Dedifferentiated amniotic fluid mesenchymal stem cell (primary cell): ENCODE data around the gene PRKCE.
"Not testable (repeated sequence)": the region's sequence is repeated elsewhere in the genome, so short reads cannot be mapped to it uniquely, and the experiment has no call there.

Experiments
- DNase-seq: peaks from one replicate; pipeline ENCODE4 v3.0.0-alpha.2; 2016; ENCODE audit errors: extremely low spot score

PRKCE gene

DNA sequence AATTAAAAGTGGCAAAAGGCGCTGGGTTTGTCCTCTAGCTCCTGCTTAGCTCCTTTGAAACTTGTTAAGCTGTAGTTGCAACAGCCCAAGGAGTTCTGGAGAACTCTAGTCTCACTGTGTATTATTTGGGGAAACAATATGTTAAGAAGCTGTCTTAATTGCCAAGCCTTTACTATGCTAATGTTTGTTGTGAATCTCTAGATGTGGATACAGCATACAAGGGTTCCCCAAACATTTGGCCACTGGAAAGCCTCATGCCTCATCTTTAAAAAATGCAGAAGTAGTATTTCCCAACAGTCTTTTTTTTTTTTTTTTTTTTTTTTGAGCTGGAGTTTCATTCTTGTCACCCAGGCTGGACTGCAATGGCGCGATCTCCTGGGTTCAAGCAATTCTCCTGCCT is 236.7 kb downstream of the PRKCE start:
- DNase-seq: peak; percentile 36

GRCh38 chr2:45888641-45889040 is 237.2 kb downstream of the PRKCE start:
- no peak for DNase-seq

DNA sequence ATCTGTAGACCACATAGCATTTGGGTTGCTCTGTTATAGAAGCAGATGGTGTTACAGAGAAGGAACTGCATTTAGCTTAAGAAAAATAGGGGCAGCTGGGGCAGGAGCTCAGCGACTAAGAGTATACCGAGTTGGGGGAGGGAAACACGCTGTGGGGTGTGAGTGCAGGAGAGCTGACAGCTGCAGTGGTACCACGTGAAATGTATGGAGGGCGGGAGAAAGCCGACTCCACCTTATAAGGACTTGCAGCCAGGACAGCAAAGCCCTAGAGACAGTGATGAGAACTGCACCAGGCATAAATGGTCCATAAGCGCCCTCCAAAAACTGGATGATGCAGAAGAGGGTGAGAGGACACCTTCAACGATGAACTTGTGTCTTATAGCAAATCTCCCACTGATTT is 237.6 kb downstream of the PRKCE start:
- no peak for DNase-seq

- no peak for DNase-seq
Observed at GRCh38 chr2:45889620-45890370, 238.3 kb downstream of the PRKCE start.

DNA sequence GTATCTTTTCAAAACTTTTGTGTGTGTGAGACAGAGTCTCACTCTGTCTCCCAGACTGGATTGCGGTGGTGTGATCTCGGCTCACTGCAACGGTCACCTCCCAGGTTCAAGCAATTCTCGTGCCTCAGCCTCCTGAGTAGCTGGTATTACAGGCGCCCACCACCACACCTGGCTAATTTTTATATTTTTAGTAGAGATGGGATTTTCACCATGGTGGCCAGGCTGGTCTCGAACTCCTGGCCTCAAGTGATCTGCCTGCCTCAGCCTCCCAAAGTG is 238.8 kb downstream of the PRKCE start:
- not testable (repeated sequence) for DNase-seq

DNA sequence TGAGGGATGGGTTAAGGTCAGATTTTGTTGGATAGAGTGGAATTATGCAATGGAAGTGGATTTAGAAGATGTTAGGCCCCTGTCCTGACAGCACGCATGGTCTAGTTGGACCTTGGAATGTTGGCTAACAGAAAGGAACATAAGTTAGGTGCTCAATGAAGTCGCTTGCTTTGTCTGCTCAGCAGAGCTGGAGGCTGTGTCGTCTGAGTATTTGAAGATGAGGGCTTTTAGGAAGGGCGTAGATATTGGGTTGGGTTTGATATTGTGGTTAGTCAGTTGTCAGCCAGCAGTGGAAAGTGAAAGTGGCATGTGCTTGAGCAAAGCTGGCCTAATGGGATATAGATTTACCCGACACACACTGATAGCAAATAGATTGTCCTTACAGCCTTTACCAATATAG is 239.3 kb downstream of the PRKCE start:
- no peak for DNase-seq

- DNase-seq: no peak
Observed at GRCh38 chr2:45891719-45892424, 240.4 kb downstream of the PRKCE start.

DNA sequence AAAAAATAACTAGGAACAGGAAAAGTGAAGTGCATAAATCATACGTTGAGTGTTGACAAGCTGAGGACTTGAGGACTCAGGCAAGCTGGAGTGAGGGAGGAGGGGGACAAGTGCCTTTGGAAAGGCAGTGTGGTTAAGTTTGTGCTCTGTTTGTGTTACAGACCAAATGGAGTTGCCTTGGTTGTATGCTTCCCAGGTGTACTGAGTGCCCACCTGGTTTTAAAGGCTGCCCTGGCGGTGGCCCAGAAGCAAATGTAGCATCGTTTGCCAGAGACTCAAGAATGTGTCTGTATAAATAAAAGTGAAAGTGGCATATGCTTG is 240.9 kb downstream of the PRKCE start:
- DNase-seq: no peak

GRCh38 chr2:45892757-45893156 is 241.3 kb downstream of the PRKCE start:
- no peak for DNase-seq

DNA sequence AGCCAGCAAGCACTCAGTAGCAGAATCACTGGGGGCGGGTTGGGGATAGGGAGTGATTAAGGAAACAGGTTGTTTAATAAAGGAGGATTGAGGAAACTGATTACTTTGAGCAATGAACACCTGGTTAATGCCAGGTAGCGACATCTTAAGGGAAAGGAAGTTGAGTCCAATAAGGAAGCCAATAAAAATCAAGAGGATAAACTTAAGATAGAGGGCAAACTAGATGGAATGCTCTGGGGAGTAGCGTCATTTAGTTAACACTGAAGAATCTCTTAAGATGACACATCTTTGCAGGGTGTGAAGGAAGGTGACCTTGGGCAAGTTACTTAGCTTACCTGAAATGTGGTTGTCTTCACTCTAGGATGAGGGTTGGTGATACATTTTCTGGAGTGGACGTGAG is 242.7 kb downstream of the PRKCE start:
- DNase-seq: no peak

DNA sequence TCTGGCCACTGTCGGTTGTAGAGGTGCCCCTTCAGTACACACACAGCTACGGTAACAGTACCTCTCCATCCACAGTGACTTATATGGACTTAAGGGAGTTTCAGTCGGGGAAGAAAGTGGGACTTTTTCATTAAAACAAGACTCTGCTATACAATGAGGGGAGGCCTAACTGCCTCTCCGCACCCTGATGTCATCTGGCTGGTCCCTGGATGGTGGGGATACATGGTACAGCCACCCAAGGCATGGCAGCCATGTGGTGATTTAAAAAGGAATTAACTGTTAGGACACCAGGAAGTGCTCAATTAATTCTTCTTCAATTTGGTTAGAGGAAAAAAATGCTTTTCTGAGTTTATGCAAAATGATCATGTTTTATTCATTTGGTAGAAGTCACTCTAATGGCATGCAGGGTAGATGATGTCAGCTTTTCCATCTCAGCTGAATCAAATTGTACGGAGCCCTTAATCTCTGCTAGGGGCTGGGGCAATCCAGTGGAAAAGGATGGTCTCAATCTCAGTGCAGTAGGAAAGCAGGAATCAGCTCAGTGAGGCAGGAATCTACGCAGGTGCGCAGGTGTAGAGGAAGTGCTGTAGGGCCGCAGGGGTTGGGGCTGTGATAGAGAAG is 243.9 kb downstream of the PRKCE start:
- peak; percentile 52 for DNase-seq

DNA sequence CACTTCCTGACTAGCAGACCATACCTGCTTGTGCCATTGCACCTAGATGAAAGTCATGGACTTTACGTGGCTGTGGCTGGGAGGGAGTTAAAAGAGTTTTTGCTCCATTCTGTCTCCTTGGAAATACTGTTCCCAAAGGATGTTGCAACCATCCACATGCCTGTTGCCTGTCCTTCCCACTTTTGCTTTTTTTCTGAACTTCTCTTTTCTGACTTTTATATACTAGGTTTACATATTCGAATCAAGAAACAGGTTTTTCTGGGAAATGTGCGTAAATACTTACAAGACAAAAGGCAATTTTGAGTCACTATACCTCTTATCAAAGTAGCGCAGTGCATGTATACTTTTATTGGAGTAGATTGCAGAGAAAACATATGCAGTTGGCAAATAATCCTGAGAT is 244.8 kb downstream of the PRKCE start:
- no peak for DNase-seq

GRCh38 chr2:45897842-45898241 is 246.4 kb downstream of the PRKCE start:
- DNase-seq: no peak

GRCh38 chr2:45898819-45899218 is 247.3 kb downstream of the PRKCE start:
- DNase-seq: no peak

- DNase-seq: no peak
Observed at GRCh38 chr2:45899926-45900325, 248.5 kb downstream of the PRKCE start.

- no peak for DNase-seq
Observed at GRCh38 chr2:45901468-45902032, 250.1 kb downstream of the PRKCE start.

GRCh38 chr2:45902380-45902779 is 250.9 kb downstream of the PRKCE start:
- DNase-seq: no peak

DNA sequence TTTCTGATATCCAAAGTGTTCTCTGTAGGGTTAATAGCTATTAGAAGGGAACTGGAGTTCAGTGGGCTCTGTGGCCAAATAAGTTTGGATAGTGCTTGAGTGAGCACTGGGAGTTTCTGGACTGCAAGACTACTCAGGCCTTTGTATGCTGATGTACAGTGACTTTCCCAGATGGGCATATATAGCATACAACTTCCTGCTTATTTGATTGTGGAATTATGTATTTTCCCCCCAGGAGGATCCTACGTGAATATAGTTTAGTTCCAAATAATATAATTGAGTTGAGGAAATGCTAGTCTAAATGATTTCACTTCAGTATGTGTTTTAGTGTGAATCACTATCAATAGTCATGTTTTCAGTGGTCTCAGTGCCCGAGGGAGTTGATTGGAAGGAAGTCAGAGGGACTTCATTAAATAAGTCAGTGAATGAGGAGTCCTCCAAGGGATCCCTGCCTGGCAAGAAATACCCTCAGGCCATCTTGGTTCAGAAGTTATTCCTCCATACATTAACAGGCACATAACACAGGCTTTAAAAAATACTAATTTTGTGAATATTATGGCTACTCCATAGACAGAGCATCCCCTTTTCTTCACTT is 251.4 kb downstream of the PRKCE start:
- DNase-seq: no peak

- no peak for DNase-seq
Observed at GRCh38 chr2:45904267-45904945, 252.9 kb downstream of the PRKCE start.

- DNase-seq: no peak
Observed at GRCh38 chr2:45904946-45905631, 253.6 kb downstream of the PRKCE start.

DNA sequence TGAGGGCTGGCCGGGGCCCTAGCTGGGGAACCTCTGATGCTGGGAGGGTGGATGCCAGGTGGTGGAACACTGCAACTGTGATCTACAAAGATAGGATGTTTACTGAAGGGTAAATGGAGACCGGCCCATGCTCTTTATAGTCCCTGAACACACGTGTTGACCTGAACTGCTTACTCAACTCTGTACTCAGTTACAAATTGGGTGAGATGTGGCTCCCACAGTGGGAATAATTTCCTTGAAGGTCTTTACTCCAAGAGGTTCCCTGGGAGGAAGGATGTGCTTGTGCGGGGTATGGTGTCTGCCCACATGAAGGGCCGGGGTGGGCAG is 254.1 kb downstream of the PRKCE start:
- no peak for DNase-seq

DNA sequence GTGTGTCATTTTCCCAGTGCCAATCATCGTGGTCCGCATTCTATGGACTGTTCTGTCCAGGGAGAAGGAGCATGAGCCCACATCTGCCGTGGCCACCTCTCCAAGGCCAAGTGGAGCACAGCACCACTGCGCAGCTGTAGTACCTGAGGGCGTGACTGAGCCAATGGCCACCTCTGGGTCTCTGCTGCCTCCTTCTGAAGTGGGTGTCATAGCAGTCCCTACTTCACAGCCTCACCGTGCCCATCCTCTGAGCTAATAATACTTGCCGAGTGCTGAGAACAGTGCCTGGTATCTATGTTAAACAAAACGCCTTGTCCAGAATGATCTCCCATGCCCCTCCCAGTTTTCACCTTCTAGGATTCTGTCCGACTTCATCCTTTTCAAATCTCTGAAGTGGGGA is 256.1 kb downstream of the PRKCE start:
- no peak for DNase-seq
